GM20431 (cell line): ENCODE data around the gene KCNH2.
"Not testable (repeated sequence)": the region's sequence is repeated elsewhere in the genome, so short reads cannot be mapped to it uniquely, and the experiment has no call there.

Experiments
- in situ Hi-C: fragments of 300-500 bp; cut with MseI, MboI; formaldehyde crosslinking; loops from one replicate; pipeline ENCODE4 v1.15.0; 2020; ENCODE audit warnings: low sequenced_read_pairs; ENCODE audit not compliant: unreplicated experiment

Gene KCNH2

GRCh38 chr7:150978126-150978789 is at the start of gene KCNH2:
KCNH2 (minus strand) TSS chr7:150978321; CDS start chr7:150977913, 408 bp downstream.
- in situ Hi-C loops = loop anchor here (25.0 kb wide), 1 partner anchor 191 kb away; no protein-coding TSS in a partner anchor

- in situ Hi-C loops = not testable (repeated sequence)
Measured at GRCh38 chr7:151027728-151028130, 49.6 kb upstream of the KCNH2 start.

DNA sequence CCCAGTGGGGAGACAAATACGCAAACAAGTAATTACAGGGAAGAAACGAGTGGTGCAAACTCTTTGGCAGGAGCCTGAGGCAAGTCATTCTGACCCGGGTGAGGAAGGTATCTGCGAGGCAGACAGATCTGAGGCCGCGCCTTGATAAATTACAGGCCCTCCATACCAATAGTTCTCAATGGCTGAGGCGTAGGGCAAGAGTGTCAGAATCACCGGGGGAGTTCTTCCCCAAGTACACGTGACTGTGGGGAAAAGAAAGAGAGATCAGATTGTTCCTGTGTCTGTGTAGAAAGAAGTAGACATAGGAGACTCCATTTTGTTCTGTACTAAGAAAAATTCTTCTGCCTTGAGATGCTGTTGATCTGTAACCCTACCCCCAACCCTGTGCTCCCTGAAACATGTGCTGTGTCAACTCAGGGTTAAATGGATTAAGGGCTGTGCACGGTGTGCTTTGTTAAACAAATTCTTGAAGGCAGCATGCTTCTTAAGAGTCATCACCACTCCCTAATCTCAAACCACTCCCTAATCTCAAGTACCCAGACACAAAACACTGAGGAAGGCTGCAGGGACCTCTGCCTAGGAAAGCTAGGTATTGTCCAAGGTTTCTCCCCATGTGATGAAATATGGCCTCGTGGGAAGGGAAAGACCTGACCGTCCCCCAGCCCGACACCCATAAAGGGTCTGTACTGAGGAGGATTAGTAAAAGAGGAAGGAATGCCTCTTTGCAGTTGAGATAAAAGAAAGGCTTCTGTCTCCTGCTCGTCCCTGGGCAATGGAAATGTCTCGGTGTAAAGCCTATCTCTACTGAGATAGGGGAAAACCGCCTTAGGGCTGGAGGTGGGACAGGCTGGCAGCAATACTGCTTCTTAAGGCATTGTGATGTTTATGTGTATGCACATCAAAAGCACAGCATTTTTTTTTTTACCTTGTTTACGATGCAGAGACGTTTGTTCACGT is 48.9 kb upstream of the KCNH2 start:
- in situ Hi-C loops = not testable (repeated sequence)

GRCh38 chr7:151025924-151026671 is 48.0 kb upstream of the KCNH2 start:
- in situ Hi-C loops = no loop called here

DNA sequence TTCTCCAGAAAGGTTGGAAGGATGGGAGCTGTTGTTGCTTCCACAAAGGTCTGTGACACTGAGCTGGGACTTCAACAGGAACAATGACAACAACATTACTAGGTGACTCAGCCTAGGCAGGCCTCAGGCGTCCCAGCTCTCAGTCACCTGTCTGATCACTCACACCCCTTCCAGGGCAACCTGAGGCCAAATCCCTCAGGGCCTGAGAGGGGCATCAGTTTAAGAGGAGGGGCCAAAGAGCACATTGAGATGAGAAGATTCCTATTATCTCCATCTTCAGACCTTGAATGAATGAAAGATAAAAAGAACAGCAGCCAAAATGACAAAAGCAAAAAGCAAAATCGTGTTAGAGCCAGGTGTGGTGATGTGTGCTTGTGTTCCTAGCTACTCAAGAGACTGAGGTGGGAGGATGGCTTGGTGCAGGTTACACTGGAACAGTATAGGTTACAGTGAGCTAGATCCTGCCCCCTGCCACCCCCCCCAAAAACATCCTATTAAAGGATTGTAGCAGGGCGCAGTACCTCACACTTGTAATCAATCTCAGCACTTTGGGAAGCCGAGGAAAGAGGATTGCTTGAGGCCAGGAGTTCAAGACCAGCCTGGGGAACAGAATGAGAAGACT is 46.4 kb upstream of the KCNH2 start, which contains the start of gene ATG9B:
Gene ATG9B (minus strand): TSS at position 60 of the 622 bp plus-strand sequence. CDS start 71 bp downstream, outside the sequence.
- in situ Hi-C loops = no loop called here

- in situ Hi-C loops = no loop called here
Measured at GRCh38 chr7:151023232-151023631, 45.1 kb upstream of the KCNH2 start.

DNA sequence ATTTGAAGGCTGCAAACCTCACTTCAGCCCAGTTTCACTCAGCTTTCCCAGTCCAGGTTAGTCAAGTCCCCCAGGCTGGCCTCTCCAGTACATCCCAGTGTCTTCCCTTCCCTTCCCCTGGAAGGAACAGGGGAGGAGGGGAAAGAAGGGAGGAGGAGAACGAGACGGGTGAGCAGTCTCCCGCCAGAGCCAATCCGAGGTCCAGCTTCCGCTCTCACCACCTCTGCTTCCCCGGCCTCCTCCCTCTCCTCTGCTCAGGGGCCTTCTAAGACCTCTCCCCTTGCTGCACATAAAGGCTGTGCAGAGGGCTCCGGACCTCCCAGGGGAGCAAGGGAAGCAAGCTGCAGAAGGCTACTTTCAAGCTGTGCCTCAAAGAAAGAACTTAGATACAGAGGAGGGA is 42.1 kb upstream of the KCNH2 start:
- in situ Hi-C loops = no loop called here

DNA sequence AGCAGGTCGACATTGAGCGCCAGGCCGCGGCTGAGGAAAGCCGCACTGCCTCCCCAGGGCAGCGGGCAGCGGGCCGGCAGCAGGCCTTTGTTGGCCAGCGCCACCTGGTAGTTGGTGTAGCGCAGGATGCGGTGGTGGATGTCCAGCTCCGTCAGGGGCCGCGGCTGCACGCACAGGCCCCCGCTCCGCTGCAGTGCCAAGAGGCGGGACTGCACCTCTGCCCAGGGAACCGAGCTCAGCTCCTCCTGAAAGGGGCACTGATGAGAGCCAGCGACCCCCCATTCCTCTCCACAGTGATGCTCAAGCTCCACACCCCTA is 41.0 kb upstream of the KCNH2 start:
- in situ Hi-C loops = no loop called here

- in situ Hi-C loops = no loop called here
Measured at GRCh38 chr7:151018421-151019129, 40.5 kb upstream of the KCNH2 start.

DNA sequence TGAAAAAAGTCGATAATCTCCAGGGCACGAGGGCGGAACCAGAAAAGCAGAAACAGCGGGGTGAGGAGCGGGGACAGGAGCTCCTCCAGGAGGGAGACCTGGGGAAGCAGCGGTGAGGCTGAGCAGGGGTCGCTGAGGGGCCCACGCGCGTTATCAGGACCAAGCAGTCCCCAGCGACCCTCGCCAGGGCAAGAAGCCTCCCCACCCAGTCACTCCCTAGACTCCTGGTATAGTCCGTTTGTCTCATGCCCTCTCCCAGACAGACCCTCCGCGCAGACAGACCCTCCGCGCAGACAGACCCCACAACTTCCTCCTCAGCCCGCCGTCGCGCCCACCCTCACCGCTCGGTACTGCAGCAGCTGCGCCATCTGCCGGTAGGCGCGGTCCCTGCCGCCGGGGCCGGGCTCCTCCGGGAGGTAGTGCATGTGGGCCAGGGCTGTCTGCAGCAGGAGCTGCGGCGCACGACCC is 39.9 kb upstream of the KCNH2 start:
- in situ Hi-C loops = no loop called here

GRCh38 chr7:151017370-151017952 is 39.3 kb upstream of the KCNH2 start:
- in situ Hi-C loops = no loop called here

- in situ Hi-C loops = no loop called here
Measured at GRCh38 chr7:151016942-151017341, 38.8 kb upstream of the KCNH2 start.

DNA sequence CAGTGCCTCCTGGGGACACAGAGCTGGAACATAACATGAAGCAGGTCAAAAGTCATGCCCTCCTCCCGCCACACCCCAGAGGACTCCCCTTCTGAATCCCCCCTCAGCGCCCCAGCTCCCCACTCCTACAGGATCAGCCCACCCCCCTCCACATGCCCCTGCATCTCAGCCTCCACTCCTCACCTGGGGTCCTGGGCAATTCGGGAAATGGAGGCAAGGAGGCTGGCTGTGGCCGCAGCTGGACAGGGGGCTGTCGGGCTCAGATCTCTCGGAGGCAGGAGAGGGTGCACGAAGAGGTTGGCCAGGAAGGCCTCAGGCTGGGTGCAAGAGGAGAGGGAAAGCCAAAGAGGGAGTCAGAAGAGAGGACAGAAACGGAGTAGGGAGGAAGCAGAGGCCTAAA is 38.4 kb upstream of the KCNH2 start:
- in situ Hi-C loops = no loop called here

GRCh38 chr7:151015967-151016366 is 37.8 kb upstream of the KCNH2 start:
- in situ Hi-C loops = no loop called here

- in situ Hi-C loops = no loop called here
Measured at GRCh38 chr7:151014950-151015349, 36.8 kb upstream of the KCNH2 start.

DNA sequence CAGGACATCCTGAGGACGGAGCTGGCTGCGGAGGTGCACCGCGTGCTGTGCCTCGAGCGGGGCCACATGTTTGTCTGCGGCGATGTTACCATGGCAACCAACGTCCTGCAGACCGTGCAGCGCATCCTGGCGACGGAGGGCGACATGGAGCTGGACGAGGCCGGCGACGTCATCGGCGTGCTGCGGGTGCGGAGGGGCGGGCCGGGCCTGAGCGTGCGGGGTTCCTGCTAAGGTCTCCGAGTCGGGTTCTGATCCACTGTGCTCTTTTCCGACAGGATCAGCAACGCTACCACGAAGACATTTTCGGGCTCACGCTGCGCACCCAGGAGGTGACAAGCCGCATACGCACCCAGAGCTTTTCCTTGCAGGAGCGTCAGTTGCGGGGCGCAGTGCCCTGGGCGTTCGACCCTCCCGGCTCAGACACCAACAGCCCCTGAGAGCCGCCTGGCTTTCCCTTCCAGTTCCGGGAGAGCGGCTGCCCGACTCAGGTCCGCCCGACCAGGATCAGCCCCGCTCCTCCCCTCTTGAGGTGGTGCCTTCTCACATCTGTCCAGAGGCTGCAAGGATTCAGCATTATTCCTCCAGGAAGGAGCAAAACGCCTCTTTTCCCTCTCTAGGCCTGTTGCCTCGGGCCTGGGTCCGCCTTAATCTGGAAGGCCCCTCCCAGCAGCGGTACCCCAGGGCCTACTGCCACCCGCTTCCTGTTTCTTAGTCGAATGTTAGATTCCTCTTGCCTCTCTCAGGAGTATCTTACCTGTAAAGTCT is 35.8 kb upstream of the KCNH2 start:
- in situ Hi-C loops = no loop called here

DNA sequence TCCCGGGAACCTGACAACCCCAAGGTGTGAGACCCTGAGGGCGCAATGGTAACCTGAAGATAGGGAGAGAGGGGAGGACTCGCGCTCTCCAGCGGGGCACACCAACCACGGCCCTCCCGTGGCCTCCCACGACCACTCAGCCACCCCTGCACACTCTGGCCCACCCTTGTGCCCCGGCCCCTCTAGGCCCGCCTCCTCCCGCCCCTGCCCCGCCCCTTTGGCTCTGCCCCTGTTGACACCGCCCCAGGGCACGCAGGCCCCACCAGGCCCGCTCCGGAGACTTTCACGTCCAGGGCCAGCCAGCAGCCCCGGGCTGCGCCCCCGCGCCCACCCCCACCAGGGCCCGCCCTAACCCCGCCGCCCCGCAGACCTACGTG is 35.2 kb upstream of the KCNH2 start:
- in situ Hi-C loops = no loop called here

GRCh38 chr7:151012911-151013347 is 34.8 kb upstream of the KCNH2 start:
- in situ Hi-C loops = no loop called here
